KOPT-K1 (cell line): ENCODE data around the gene PCDH9.

Experiments used
- H3K27ac ChIP-seq: fragments of 200-600 bp; sonication (generic); 2 replicates; pipeline ENCODE4 v1.5.1; 2016; ENCODE audit warnings: antibody characterized with exemption, mild to moderate bottlenecking, low read depth, low read length; ENCODE audit not compliant: poor library complexity, severe bottlenecking
- H3K36me3 ChIP-seq: fragments of 200-600 bp; sonication (generic); 2 replicates; pipeline ENCODE4 v1.5.1; 2017; ENCODE audit warnings: antibody characterized with exemption, mild to moderate bottlenecking, low read length, moderate library complexity; ENCODE audit not compliant: insufficient read depth
- H3K9me3 ChIP-seq: fragments of 200-600 bp; sonication (generic); 2 replicates; pipeline ENCODE4 v1.5.1; 2017; ENCODE audit warnings: antibody characterized with exemption, low read length, mild to moderate bottlenecking; ENCODE audit not compliant: insufficient read depth, poor library complexity, severe bottlenecking

PCDH9 gene

GRCh38 chr13:67071918-67072598 lies 158.1 kb downstream of the PCDH9 start:
- no peaks in the 10 kb centered on the region for H3K36me3 ChIP-seq
- H3K27ac ChIP-seq, result no peak overlapping the region
- no peaks in the 10 kb centered on the region for H3K9me3 ChIP-seq

GRCh38 chr13:67070306-67070705 lies 159.8 kb downstream of the PCDH9 start:
- Histone ChIP-seq H3K9me3 (no peaks in the 10 kb centered on the region), H3K27ac (no peak overlapping the region), H3K36me3 (no peaks in the 10 kb centered on the region)

DNA sequence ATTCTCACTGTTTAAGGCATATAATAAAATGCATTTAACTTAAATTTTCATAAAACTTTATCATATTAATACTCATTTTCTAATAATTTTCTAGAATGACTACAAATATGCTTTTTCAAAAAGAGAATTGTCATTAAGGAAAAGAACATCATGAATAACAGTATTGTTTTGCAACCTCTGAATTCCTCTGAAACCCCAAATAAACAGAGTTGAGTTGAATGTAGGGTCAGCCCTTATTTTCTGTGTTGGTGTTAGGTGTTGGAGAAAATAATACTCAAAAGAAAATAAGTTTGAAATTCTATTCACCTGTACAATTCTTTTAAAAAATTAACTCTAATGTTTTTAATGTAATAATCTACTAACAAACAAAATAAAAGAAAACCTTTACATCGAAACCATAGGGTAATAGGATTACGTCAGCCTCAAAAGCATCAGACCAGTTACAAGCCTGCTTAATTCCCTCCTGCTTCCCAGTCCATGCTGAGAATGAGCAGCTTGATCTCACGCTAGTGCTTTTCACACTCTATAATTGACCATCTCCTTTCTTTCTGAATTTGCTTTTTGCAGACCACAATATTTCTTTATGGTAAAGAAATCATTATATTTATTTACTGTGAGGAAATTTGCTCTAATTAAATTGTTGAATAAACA lies 160.9 kb downstream of the PCDH9 start:
- H3K9me3 ChIP-seq, result no peaks in the 10 kb centered on the region
- H3K36me3 ChIP-seq, result no peaks in the 10 kb centered on the region
- H3K27ac ChIP-seq, result no peak overlapping the region

- Histone ChIP-seq H3K27ac (no peak overlapping the region), H3K9me3 (no peaks in the 10 kb centered on the region), H3K36me3 (no peaks in the 10 kb centered on the region)
These were observed 165.2 kb downstream of the PCDH9 start for GRCh38 chr13:67064920-67065319.

GRCh38 chr13:67063036-67063435 lies 167.1 kb downstream of the PCDH9 start:
- H3K36me3 ChIP-seq, result no peaks in the 10 kb centered on the region
- no peaks in the 10 kb centered on the region for H3K9me3 ChIP-seq
- no peak overlapping the region for H3K27ac ChIP-seq

GRCh38 chr13:67062160-67062559 lies 168.0 kb downstream of the PCDH9 start:
- Histone ChIP-seq H3K36me3 (no peaks in the 10 kb centered on the region), H3K27ac (no peak overlapping the region), H3K9me3 (no peaks in the 10 kb centered on the region)

DNA sequence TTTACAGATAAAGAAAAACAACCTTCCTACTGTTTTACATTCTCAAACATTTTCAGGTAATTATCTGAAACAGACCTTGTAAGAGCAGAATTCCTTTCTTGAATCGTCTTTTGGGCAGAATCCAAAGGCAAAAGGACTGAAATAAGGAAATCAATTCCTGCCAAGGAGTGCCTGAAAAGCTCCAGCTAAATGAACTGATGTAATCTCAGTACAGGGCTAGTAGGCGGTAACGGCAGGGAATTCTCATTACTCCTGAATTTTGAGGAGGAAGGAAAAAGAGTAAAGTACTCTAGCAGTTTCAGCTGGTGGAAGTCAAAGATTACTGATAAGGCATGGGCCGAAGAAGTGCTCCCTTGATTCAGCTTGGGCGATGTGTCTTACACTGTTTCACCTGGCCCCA lies 168.4 kb downstream of the PCDH9 start:
- Histone ChIP-seq H3K27ac (no peak overlapping the region), H3K9me3 (no peaks in the 10 kb centered on the region), H3K36me3 (no peaks in the 10 kb centered on the region)

- H3K36me3 ChIP-seq, result no peaks in the 10 kb centered on the region
- H3K27ac ChIP-seq, result no peak overlapping the region
- no peaks in the 10 kb centered on the region for H3K9me3 ChIP-seq
These were observed 177.3 kb downstream of the PCDH9 start for GRCh38 chr13:67052550-67053490.

DNA sequence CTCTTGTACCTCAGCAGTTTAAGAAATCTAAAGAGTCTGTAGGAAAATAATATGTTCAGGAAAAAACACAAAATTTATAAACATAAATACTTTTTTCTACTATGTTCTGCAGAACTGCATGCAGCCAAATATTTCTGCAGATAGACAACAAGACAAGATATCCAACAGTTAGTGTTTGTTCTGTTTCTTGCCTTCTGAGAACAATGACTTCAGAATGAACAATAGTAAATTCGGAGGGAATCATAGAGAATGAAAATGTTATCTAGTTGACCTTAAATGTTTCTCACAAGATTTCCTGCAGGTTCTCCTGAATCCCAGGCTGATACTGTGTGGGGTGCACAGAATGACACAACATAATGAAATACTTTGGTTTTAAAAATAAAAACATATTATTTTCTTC lies 180.4 kb downstream of the PCDH9 start:
- H3K9me3 ChIP-seq, result no peaks in the 10 kb centered on the region
- no peaks in the 10 kb centered on the region for H3K36me3 ChIP-seq
- H3K27ac ChIP-seq, result no peak overlapping the region

DNA sequence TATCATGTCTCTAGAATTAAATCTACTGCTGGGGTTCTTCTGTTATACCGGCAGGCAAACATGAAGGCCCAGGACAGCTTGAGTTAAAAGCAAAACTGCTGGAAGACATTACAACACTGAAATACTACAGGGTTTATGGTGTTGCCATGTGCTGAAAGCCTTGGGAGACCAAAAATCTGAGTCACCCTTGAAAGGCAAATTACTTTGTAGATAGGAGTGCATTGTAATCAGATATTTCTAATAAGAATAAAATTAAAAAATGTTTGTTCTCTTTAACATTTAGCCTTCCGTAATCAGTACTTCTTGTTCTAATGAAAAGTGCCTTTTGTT lies 181.3 kb downstream of the PCDH9 start:
- H3K27ac ChIP-seq, result peak overlapping the region; percentile 40
- H3K36me3 ChIP-seq, result no peaks in the 10 kb centered on the region
- no peaks in the 10 kb centered on the region for H3K9me3 ChIP-seq

- H3K27ac ChIP-seq, result peak overlapping the region; percentile 40
- no peaks in the 10 kb centered on the region for H3K36me3 ChIP-seq
- no peaks in the 10 kb centered on the region for H3K9me3 ChIP-seq
These were observed 181.9 kb downstream of the PCDH9 start for GRCh38 chr13:67048084-67048820.

- Histone ChIP-seq H3K36me3 (no peaks in the 10 kb centered on the region), H3K9me3 (no peaks in the 10 kb centered on the region), H3K27ac (no peak overlapping the region)
These were observed 184.8 kb downstream of the PCDH9 start for GRCh38 chr13:67045357-67045756.

GRCh38 chr13:67043901-67044300 lies 186.2 kb downstream of the PCDH9 start:
- Histone ChIP-seq H3K9me3 (no peaks in the 10 kb centered on the region), H3K27ac (no peak overlapping the region), H3K36me3 (no peaks in the 10 kb centered on the region)

DNA sequence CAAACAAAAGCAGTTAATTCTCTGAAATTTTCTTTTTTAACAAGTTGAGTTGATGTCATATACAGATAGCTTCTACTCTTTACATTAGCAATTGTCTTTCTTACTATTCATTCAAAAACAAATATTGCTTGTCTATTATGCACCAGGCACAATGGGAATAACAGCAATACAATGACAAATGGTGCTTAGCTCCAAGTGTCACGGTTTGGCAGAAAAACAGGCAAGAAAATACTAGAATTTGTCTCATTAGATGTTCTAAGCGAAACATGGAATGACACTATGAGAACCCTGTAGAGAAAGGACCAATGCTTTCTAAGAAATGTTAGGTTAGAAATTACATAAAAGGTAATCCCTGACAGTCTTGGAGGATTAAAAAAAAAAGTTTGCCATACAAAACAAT lies 187.6 kb downstream of the PCDH9 start:
- Histone ChIP-seq H3K27ac (no peak overlapping the region), H3K36me3 (no peaks in the 10 kb centered on the region)

More for the DNA sequence above, 187.6 kb downstream of the PCDH9 start:
- H3K9me3 ChIP-seq, result no peaks in the 10 kb centered on the region
